Ishikawa (cell line): ENCODE data around the gene CYB5D1.
A peak's percentile ranks its signal among the peaks of the same experiment; 100 is the strongest.

Experiments
- CEBPB ChIP-seq: IDR thresholded peaks from 2 replicates; pipeline ENCODE4 v1.6.1; 2012
- CREB1 ChIP-seq: IDR thresholded peaks from 2 replicates; pipeline ENCODE4 v1.6.1; 2012; ENCODE audit warnings: low read depth
- EGR1 ChIP-seq: IDR thresholded peaks from 2 replicates; pipeline ENCODE4 v1.6.1; 2012
- EP300 ChIP-seq: IDR thresholded peaks from 2 replicates; pipeline ENCODE4 v1.6.1; 2012; ENCODE audit warnings: borderline replicate concordance
- FOXM1 ChIP-seq: IDR thresholded peaks from 2 replicates; pipeline ENCODE4 v1.6.1; 2012; ENCODE audit warnings: low read depth, borderline replicate concordance
- NFIC ChIP-seq: IDR thresholded peaks from 2 replicates; pipeline ENCODE4 v1.6.1; 2012
- RAD21 ChIP-seq: IDR thresholded peaks from 2 replicates; pipeline ENCODE4 v1.6.1; 2012; ENCODE audit warnings: low read depth
- REST ChIP-seq: IDR thresholded peaks from 2 replicates; pipeline ENCODE4 v1.6.1; 2012; ENCODE audit warnings: low read depth, mild to moderate bottlenecking
- TAF1 ChIP-seq: IDR thresholded peaks from 2 replicates; pipeline ENCODE4 v1.6.1; 2012; ENCODE audit warnings: low read depth, mild to moderate bottlenecking
- TCF12 ChIP-seq: IDR thresholded peaks from 2 replicates; pipeline ENCODE4 v1.6.1; 2012; ENCODE audit warnings: low read depth
- TEAD4 ChIP-seq: IDR thresholded peaks from 2 replicates; pipeline ENCODE4 v1.6.1; 2012
- ZBTB7A ChIP-seq: IDR thresholded peaks from 2 replicates; pipeline ENCODE4 v1.6.1; 2012; ENCODE audit warnings: low read depth
- TF ChIP-seq, protein P1 (sequence below): IDR thresholded peaks from 2 replicates; pipeline ENCODE4 v1.6.1; 2012
- TF ChIP-seq, protein P2 (sequence below): IDR thresholded peaks from 2 replicates; pipeline ENCODE4 v1.6.1; 2012

DNA sequence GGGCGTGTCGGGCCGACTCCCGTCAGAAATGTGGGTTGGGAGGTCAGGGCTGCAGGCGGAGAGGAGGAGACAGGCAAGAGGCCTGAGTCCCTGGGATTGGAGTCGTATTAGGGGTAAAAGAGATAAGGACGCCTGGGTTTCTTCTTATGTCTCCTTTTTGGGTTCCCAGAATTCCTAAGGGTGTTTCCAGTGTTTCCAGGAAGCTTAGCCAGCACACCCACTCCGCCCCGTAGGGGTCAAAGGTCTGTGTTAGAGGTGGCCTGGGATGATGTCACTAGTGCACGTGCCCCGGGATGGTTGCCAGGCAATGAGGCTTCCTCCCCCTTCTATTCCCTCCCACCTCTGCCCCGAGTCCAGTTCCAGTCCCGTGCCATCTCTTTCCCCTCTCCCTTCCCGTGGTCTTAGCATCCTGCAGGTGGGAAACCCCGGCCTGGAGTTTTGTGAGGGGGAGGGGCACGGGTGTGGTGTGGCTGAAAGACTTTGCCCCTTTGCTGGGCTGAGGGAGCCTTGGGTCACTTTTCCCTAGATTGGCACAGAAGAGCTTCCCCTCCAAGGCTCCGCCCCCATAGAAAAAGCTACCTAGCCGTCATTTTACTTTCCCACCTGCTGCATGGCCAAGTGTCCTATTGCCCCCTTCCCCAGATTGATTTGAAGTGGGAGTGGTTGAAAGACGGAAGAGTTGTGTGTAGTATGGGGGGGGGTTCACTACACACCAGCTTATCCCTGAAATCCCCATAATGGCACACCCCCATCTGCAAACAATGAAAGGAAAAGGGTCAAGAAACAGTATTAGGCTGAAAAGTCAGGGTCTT is 21.0 kb upstream of the CYB5D1 start:
- TF ChIP-seq, protein P1, sequence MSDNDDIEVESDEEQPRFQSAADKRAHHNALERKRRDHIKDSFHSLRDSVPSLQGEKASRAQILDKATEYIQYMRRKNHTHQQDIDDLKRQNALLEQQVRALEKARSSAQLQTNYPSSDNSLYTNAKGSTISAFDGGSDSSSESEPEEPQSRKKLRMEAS, result peak; percentile 96
- TF ChIP-seq, protein P2, sequence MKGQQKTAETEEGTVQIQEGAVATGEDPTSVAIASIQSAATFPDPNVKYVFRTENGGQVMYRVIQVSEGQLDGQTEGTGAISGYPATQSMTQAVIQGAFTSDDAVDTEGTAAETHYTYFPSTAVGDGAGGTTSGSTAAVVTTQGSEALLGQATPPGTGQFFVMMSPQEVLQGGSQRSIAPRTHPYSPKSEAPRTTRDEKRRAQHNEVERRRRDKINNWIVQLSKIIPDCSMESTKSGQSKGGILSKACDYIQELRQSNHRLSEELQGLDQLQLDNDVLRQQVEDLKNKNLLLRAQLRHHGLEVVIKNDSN, result peak; percentile 94
- TF ChIP-seq NFIC, result peak; percentile 85
- peak; percentile 66; the same call in 1 of the 2 replicates for TF ChIP-seq FOXM1
- TF ChIP-seq RAD21, result peak; percentile 32; the same call in 1 of the 2 replicates
- peak; percentile 78; the same call in 1 of the 2 replicates for TF ChIP-seq EP300
- no peak for TF ChIP-seq TAF1
- TF ChIP-seq EGR1, result 0 out of 2 replicates have a peak, but pooled peaks have one; percentile 52
- TF ChIP-seq REST, result no peak
- peak; percentile 76 for TF ChIP-seq CREB1
- TF ChIP-seq TEAD4, result peak; percentile 54; the same call in 1 of the 2 replicates
- TF ChIP-seq CEBPB, result peak; percentile 36; the same call in 1 of the 2 replicates
- TF ChIP-seq ZBTB7A, result peak; percentile 91
- peak; percentile 92 for TF ChIP-seq TCF12
